OCI-LY3 (cell line): Measurements from ENCODE around the gene RAP1GDS1.
"Not testable (repeated sequence)": the region's sequence is repeated elsewhere in the genome, so short reads cannot be mapped to it uniquely, and the experiment has no call there.

Source experiments
- H2AFZ ChIP-seq: fragments of 200-600, 300-600 bp; shearing (Covaris generic); 2 replicates; pipeline ENCODE4 v1.6.0; 2014; ENCODE audit warnings: antibody characterized with exemption, low read depth, low read length
- H3K27ac ChIP-seq: fragments of 200-600, 300-600 bp; sonication (generic); 2 replicates; pipeline ENCODE4 v1.5.1; 2014; ENCODE audit warnings: mild to moderate bottlenecking, low read length, moderate library complexity, mixed read lengths
- H3K27me3 ChIP-seq: fragments of 200-600, 300-600 bp; sonication (generic); 2 replicates; pipeline ENCODE4 v1.6.1; 2014; ENCODE audit warnings: low read depth, low read length, mixed read lengths
- H3K36me3 ChIP-seq: fragments of 200-600, 300-600 bp; sonication (generic); replicated peaks from 2 replicates; pipeline ENCODE3; 2014; ENCODE audit warnings: low read depth, low read length, mixed read lengths
- H3K4me1 ChIP-seq: fragments of 300-600, 200-600 bp; sonication (generic); 2 replicates; pipeline ENCODE4 v1.6.1; 2014; ENCODE audit warnings: low read length, mixed read lengths
- H3K4me2 ChIP-seq: fragments of 200-600, 300-600 bp; sonication (generic); 2 replicates; pipeline ENCODE4 v1.6.1; 2014; ENCODE audit warnings: low read length, mixed read lengths
- H3K4me3 ChIP-seq: fragments of 300-600, 200-600 bp; sonication (generic); 2 replicates; pipeline ENCODE4 v1.5.1; 2014; ENCODE audit warnings: antibody characterized with exemption, mild to moderate bottlenecking, low read length, moderate library complexity
- H3K79me2 ChIP-seq: fragments of 300-600, 200-600 bp; shearing (Covaris generic); 2 replicates; pipeline ENCODE4 v1.6.1; 2014; ENCODE audit warnings: mild to moderate bottlenecking, low read length, mixed read lengths
- H3K9ac ChIP-seq: fragments of 300-600, 200-600 bp; shearing (Covaris generic); 2 replicates; pipeline ENCODE4 v1.6.0; 2014; ENCODE audit warnings: mild to moderate bottlenecking, low read length, moderate library complexity
- H3K9me3 ChIP-seq: fragments of 200-600, 300-600 bp; shearing (Covaris generic); 2 replicates; pipeline ENCODE4 v1.6.1; 2014; ENCODE audit warnings: low read length, mixed read lengths; ENCODE audit not compliant: insufficient read depth
- H4K20me1 ChIP-seq: fragments of 200-600, 300-600 bp; sonication (generic); 2 replicates; pipeline ENCODE4 v1.6.1; 2016; ENCODE audit warnings: low read length, mixed read lengths; ENCODE audit not compliant: insufficient read depth
- EZH2phosphoT487 ChIP-seq: fragments of 200-600 bp; shearing (Covaris generic); IDR thresholded peaks from 2 replicates; pipeline ENCODE4 v1.6.1; 2018; ENCODE audit warnings: antibody characterized with exemption, mixed run types, low read depth
- TF ChIP-seq, protein P1 (sequence below): fragments of 200-600, 300-600 bp; sonication (generic); IDR thresholded peaks from 2 replicates; pipeline ENCODE4 v1.5.1; 2014; ENCODE audit warnings: antibody characterized with exemption, low read length, low read depth

The RAP1GDS1 gene

DNA sequence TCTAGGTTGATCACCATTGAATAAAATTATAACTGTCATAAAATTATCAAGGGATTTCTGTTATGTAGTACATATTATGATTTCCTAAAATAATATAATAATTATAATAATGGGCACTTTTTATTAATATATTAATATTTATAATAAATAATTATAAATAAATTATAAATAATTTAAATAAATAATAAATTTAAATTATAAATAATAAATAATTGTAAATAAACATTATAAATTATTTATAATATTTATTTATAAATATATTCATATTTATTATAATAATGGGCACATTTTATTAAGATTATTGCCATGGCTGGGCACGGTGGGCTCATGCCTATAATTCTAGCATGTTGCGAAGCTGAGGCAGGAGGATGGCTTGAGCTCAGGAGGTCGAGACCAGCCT is 24.5 kb downstream of the RAP1GDS1 start:
- no peaks in the 10 kb centered on the region for H3K36me3 ChIP-seq
- no peak overlapping the region for H2AFZ ChIP-seq
- TF ChIP-seq, protein P1, sequence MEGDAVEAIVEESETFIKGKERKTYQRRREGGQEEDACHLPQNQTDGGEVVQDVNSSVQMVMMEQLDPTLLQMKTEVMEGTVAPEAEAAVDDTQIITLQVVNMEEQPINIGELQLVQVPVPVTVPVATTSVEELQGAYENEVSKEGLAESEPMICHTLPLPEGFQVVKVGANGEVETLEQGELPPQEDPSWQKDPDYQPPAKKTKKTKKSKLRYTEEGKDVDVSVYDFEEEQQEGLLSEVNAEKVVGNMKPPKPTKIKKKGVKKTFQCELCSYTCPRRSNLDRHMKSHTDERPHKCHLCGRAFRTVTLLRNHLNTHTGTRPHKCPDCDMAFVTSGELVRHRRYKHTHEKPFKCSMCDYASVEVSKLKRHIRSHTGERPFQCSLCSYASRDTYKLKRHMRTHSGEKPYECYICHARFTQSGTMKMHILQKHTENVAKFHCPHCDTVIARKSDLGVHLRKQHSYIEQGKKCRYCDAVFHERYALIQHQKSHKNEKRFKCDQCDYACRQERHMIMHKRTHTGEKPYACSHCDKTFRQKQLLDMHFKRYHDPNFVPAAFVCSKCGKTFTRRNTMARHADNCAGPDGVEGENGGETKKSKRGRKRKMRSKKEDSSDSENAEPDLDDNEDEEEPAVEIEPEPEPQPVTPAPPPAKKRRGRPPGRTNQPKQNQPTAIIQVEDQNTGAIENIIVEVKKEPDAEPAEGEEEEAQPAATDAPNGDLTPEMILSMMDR = no peak
- TF ChIP-seq EZH2phosphoT487 = no peak
- H3K9me3 ChIP-seq = no peaks in the 10 kb centered on the region
- H3K27me3 ChIP-seq = no peaks in the 10 kb centered on the region
- H3K4me3 ChIP-seq = no peak overlapping the region
- no peak overlapping the region for H3K27ac ChIP-seq
- peaks cover 5% of the 10 kb centered on the region; the same call in 1 of the 2 replicates for H4K20me1 ChIP-seq
- H3K9ac ChIP-seq = no peak overlapping the region
- H3K4me1 ChIP-seq = peaks cover 49% of the 10 kb centered on the region
- H3K4me2 ChIP-seq = no peak overlapping the region
- H3K79me2 ChIP-seq = peaks cover 76% of the 10 kb centered on the region

DNA sequence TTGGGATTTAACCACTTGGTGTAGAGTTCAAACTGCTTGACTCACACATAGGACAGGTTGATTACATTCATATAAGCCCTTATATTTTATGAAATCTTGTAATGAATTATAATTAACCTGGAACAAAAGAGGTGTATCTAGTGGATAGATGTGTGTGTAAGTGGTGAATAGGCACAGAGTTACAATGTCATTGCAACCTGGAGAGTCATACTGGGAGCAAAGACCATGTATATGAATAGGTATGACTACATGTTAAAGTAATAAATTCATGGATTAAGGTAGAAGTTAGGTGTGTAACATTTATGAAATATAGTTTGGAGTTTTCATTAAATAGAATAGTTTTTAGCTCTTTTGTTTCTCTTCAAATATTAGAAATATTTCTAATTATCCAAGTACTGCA is 26.1 kb downstream of the RAP1GDS1 start:
- Histone ChIP-seq H3K79me2 (peaks cover 84% of the 10 kb centered on the region), H3K27ac (no peak overlapping the region), H3K9me3 (no peaks in the 10 kb centered on the region), H3K36me3 (no peaks in the 10 kb centered on the region), H3K4me3 (no peak overlapping the region), H4K20me1 (peaks cover 5% of the 10 kb centered on the region; the same call in 1 of the 2 replicates), H3K9ac (no peak overlapping the region), H2AFZ (no peak overlapping the region), H3K4me2 (no peak overlapping the region), H3K27me3 (no peaks in the 10 kb centered on the region), H3K4me1 (peaks cover 64% of the 10 kb centered on the region)
- no peak for TF ChIP-seq EZH2phosphoT487
- TF ChIP-seq, protein P1 = no peak

DNA sequence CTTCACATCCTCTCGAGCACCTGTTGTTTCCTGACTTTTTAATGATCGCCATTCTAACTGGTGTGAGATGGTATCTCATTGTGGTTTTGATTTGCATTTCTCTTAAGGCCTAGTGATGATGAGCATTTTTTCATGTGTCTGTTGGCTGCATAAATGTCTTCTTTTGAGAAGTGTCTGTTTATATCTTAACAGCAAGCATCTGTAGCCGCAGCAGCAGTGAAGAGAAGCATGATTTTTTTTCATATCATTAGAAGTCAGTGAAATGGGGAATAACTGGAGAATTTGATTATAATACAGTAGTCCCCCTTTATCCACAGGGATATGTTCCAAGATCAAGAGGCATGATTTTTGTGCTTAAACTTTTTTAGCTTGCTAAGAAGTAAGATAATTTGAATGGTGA is 27.5 kb downstream of the RAP1GDS1 start:
- H3K36me3 ChIP-seq, H3K9me3 ChIP-seq, H4K20me1 ChIP-seq, H3K27me3 ChIP-seq, H2AFZ ChIP-seq: not testable (repeated sequence)
- peak overlapping the region; percentile 90 for H3K4me2 ChIP-seq
- H3K4me1 ChIP-seq = peaks cover 64% of the 10 kb centered on the region
- H3K79me2 ChIP-seq = peaks cover 86% of the 10 kb centered on the region
- H3K9ac ChIP-seq = peak overlapping the region; percentile 65
- H3K4me3 ChIP-seq = peak overlapping the region; percentile 71
- peak overlapping the region; percentile 85 for H3K27ac ChIP-seq

DNA sequence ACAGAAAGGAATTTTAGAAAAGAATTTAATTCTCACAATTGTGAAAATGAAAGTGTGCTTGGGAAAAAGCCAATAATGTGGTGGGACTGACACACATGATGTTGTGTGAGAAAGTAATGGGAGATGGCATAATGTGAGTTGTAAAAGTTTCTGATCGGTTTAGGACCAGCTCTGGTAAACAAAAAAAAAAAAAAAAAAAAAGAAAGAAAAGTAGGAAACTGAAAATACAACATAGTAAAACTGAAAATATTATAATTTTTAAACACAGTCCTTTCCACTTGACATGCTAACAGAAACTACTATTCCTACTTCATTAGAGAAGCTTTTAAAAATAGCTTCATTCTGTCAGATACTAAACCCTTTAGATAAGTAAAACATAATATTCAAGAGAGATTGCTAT is 28.2 kb downstream of the RAP1GDS1 start:
- H4K20me1 ChIP-seq = peaks cover 4% of the 10 kb centered on the region; the same call in 1 of the 2 replicates
- peaks cover 9% of the 10 kb centered on the region for H3K36me3 ChIP-seq
- H2AFZ ChIP-seq = no peak overlapping the region
- peak overlapping the region; percentile 65 for H3K9ac ChIP-seq
- H3K4me1 ChIP-seq = peaks cover 58% of the 10 kb centered on the region
- H3K4me3 ChIP-seq = peak overlapping the region; percentile 71
- peak overlapping the region; percentile 90 for H3K4me2 ChIP-seq
- H3K27ac ChIP-seq = peak overlapping the region; percentile 85
- peaks cover 79% of the 10 kb centered on the region for H3K79me2 ChIP-seq
- TF ChIP-seq, protein P1 = no peak
- TF ChIP-seq EZH2phosphoT487 = no peak
- H3K9me3 ChIP-seq = no peaks in the 10 kb centered on the region
- no peaks in the 10 kb centered on the region for H3K27me3 ChIP-seq

DNA sequence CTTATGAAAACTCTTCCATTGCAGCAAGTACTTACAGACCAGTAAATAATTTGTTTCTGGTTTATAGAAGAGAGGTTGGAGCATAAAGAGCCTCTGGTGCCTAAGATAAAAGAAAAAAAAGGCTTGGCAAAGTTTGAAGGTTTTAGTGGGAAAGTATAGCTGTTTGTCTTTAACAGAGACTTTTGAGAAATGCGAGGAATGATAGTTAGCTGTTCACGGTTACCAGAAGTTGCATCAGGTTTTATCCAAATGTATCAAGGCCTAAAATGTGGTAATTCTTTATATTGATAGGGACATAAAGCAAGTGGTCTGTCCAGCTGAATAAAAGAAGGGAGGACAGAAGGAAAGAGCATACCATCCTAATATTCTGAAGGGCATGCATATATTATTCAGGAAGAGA is 29.3 kb downstream of the RAP1GDS1 start:
- Histone ChIP-seq H3K79me2 (peaks cover 68% of the 10 kb centered on the region), H3K9me3 (no peaks in the 10 kb centered on the region)

More for the DNA sequence above, 29.3 kb downstream of the RAP1GDS1 start:
- peaks cover 19% of the 10 kb centered on the region for H3K36me3 ChIP-seq
- H3K4me1 ChIP-seq = peaks cover 51% of the 10 kb centered on the region
- peak overlapping the region; percentile 41 for H3K4me3 ChIP-seq
- H3K27me3 ChIP-seq = no peaks in the 10 kb centered on the region
- peak overlapping the region; percentile 58 for H3K9ac ChIP-seq
- H2AFZ ChIP-seq = no peak overlapping the region
- no peak for TF ChIP-seq EZH2phosphoT487
- TF ChIP-seq, protein P1 = no peak
- peak overlapping the region; percentile 90 for H3K4me2 ChIP-seq
- H3K27ac ChIP-seq = peak overlapping the region; percentile 85
- H4K20me1 ChIP-seq = no peaks in the 10 kb centered on the region
